ENCODE measurements around the gene SPACA9.

Gene SPACA9

GRCh38 chr9:132869266-132869665 is 9.4 kb upstream of the SPACA9 start:
- TF ChIP-seq CTCF (IDR thresholded peaks at IDR 0.05; ENCODE audit: poor library complexity, severe bottlenecking) = no peak
- Histone ChIP-seq H3K36me3 (ENCODE audit: low read depth) (no peaks in the 10 kb centered on the region), H3K9me3 (ENCODE audit: severe bottlenecking) (no peaks in the 10 kb centered on the region), H3K27me3 (ENCODE audit: insufficient read depth, poor library complexity, severe bottlenecking) (no peaks in the 10 kb centered on the region), H3K4me3 (ENCODE audit: severe bottlenecking) (no peak overlapping the region), H3K27ac (ENCODE audit: poor library complexity, severe bottlenecking) (no peak overlapping the region), H3K4me1 (ENCODE audit: insufficient read depth, poor library complexity, severe bottlenecking) (no peaks in the 10 kb centered on the region)
- no peak for DNase-seq (ENCODE audit: low spot score)
- ATAC-seq (ENCODE audit: low read depth) = no peak

GRCh38 chr9:132873403-132873802 is 5.3 kb upstream of the SPACA9 start:
- DNase-seq (ENCODE audit: low spot score) = no peak
- Histone ChIP-seq H3K27ac (ENCODE audit: poor library complexity, severe bottlenecking) (no peak overlapping the region), H3K36me3 (ENCODE audit: low read depth) (no peaks in the 10 kb centered on the region)

GRCh38 chr9:132875159-132875558 is 3.5 kb upstream of the SPACA9 start:
- Histone ChIP-seq H3K4me3 (ENCODE audit: severe bottlenecking) (no peak overlapping the region), H3K4me1 (ENCODE audit: insufficient read depth, poor library complexity, severe bottlenecking) (no peaks in the 10 kb centered on the region), H3K27me3 (ENCODE audit: insufficient read depth, poor library complexity, severe bottlenecking) (no peaks in the 10 kb centered on the region), H3K9me3 (ENCODE audit: severe bottlenecking) (no peaks in the 10 kb centered on the region), H3K36me3 (ENCODE audit: low read depth) (no peaks in the 10 kb centered on the region), H3K27ac (ENCODE audit: poor library complexity, severe bottlenecking) (no peak overlapping the region)
- DNase-seq (ENCODE audit: low spot score) (no peak), ATAC-seq (ENCODE audit: low read depth) (no peak)
- no peak for TF ChIP-seq CTCF (IDR thresholded peaks at IDR 0.05; ENCODE audit: poor library complexity, severe bottlenecking)

More at GRCh38 chr9:132873403-132873802, 5.3 kb upstream of the SPACA9 start:
- no peaks in the 10 kb centered on the region for H3K4me1 ChIP-seq (ENCODE audit: insufficient read depth, poor library complexity, severe bottlenecking)
- H3K27me3 ChIP-seq (ENCODE audit: insufficient read depth, poor library complexity, severe bottlenecking) = no peaks in the 10 kb centered on the region
- no peaks in the 10 kb centered on the region for H3K9me3 ChIP-seq (ENCODE audit: severe bottlenecking)
- no peak for ATAC-seq (ENCODE audit: low read depth)
- no peak for TF ChIP-seq CTCF (IDR thresholded peaks at IDR 0.05; ENCODE audit: poor library complexity, severe bottlenecking)
- no peak overlapping the region for H3K4me3 ChIP-seq (ENCODE audit: severe bottlenecking)

- no peaks in the 10 kb centered on the region for H3K36me3 ChIP-seq (ENCODE audit: low read depth)
- DNase-seq (ENCODE audit: low spot score) = no peak
- ATAC-seq (ENCODE audit: low read depth) = no peak
- H3K27ac ChIP-seq (ENCODE audit: poor library complexity, severe bottlenecking) = no peak overlapping the region
- no peak overlapping the region for H3K4me3 ChIP-seq (ENCODE audit: severe bottlenecking)
- H3K4me1 ChIP-seq (ENCODE audit: insufficient read depth, poor library complexity, severe bottlenecking) = no peaks in the 10 kb centered on the region
- H3K9me3 ChIP-seq (ENCODE audit: severe bottlenecking) = no peaks in the 10 kb centered on the region
- TF ChIP-seq CTCF (IDR thresholded peaks at IDR 0.05; ENCODE audit: poor library complexity, severe bottlenecking) = no peak
- no peaks in the 10 kb centered on the region for H3K27me3 ChIP-seq (ENCODE audit: insufficient read depth, poor library complexity, severe bottlenecking)
These were observed 1.8 kb upstream of the SPACA9 start for GRCh38 chr9:132876849-132877248.

GRCh38 chr9:132877458-132877823 is 1.3 kb upstream of the SPACA9 start:
- Histone ChIP-seq H3K27me3 (ENCODE audit: insufficient read depth, poor library complexity, severe bottlenecking) (no peaks in the 10 kb centered on the region), H3K27ac (ENCODE audit: poor library complexity, severe bottlenecking) (no peak overlapping the region), H3K36me3 (ENCODE audit: low read depth) (no peaks in the 10 kb centered on the region), H3K4me3 (ENCODE audit: severe bottlenecking) (peak overlapping the region; percentile 94), H3K9me3 (ENCODE audit: severe bottlenecking) (no peaks in the 10 kb centered on the region), H3K4me1 (ENCODE audit: insufficient read depth, poor library complexity, severe bottlenecking) (no peaks in the 10 kb centered on the region)
- no peak for ATAC-seq (ENCODE audit: low read depth)
- TF ChIP-seq CTCF (IDR thresholded peaks at IDR 0.05; ENCODE audit: poor library complexity, severe bottlenecking) = no peak
- DNase-seq (ENCODE audit: low spot score) = no peak
